Stomach (tissue), 4 donors: ENCODE measurements around the gene SPAG9.

Experiments
- CTCF ChIP-seq, 7 experiments: fragments of 450-650 bp in 4 of 7; fragments of 200-600 bp in 3 of 7; sonication (generic) in 3 of 7; IDR thresholded peaks; one replicate each; pipeline ENCODE4 v1.5.1; 2016 to 2019; ENCODE audit warnings: antibody characterized with exemption in 7 of 7, control low read depth in 2 of 7, mild to moderate bottlenecking in 1 of 7
- EP300 ChIP-seq: sonication (generic); formaldehyde crosslinking; IDR thresholded peaks from one replicate; pipeline ENCODE4 v1.6.1; 2017; ENCODE audit warnings: antibody characterized with exemption
- POLR2AphosphoS5 ChIP-seq, 3 donors: sonication (generic); formaldehyde crosslinking; IDR thresholded peaks; one replicate each; pipeline ENCODE4 v1.6.1; 2016; ENCODE audit warnings: antibody characterized with exemption in 3 of 3

- TF ChIP-seq POLR2AphosphoS5 (IDR thresholded peaks at IDR 0.05) (no peak), CTCF (IDR thresholded peaks at IDR 0.05) (no peak), EP300 (no peak)
Observed at GRCh38 chr17:51035431-51035830, 85.2 kb downstream of the SPAG9 start.
